Peyer's patch (tissue), 4 donors: ENCODE data around the gene NSRP1. TPM values are rescaled to one million over a fixed set of nuclear protein-coding genes. Genes with fewer than 3 reads are reported as not detected.

ENCODE experiments used
- DNase-seq, 3 donors: peaks; one replicate each; pipeline ENCODE4 v3.0.0-alpha.2; 2017 to 2019
- H3K27ac ChIP-seq, 4 donors: fragments of 200-600 bp; sonication (generic); one replicate each; pipeline ENCODE4 v1.5.1; 2016 to 2019
- H3K27me3 ChIP-seq, 2 donors: fragments of 200-600 bp; sonication (generic); one replicate each; pipeline ENCODE4 v1.5.1; 2019
- H3K36me3 ChIP-seq, 3 donors: fragments of 200-600 bp; sonication (generic); one replicate each; pipeline ENCODE4 v1.5.1; 2016 to 2019
- H3K4me1 ChIP-seq, 4 donors: fragments of 200-600 bp; sonication (generic); one replicate each; pipeline ENCODE4 v1.5.1; 2016 to 2019
- H3K4me3 ChIP-seq, 4 donors: fragments of 200-600 bp; sonication (generic); 1 replicate in 3 of 4; 2 replicates in 1 of 4; pipeline ENCODE4 v1.5.1; 2016 to 2019; ENCODE audit warnings: mild to moderate bottlenecking in 1 of 4
- H3K9me3 ChIP-seq, 4 donors: fragments of 200-600 bp; sonication (generic); one replicate each; pipeline ENCODE4 v1.5.1; 2016 to 2019; ENCODE audit warnings: mild to moderate bottlenecking in 1 of 4
- POLR2A ChIP-seq, 2 donors: fragments of 450-650 bp; IDR thresholded peaks; one replicate each; pipeline ENCODE4 v1.5.1; 2017; ENCODE audit warnings: antibody characterized with exemption in 2 of 2, mild to moderate bottlenecking in 2 of 2, moderate library complexity in 2 of 2
- total RNA-seq, 4 donors: library from RNA; depleted of rRNA; stranded (reverse); fragments of >200 nt; gene quantifications; one replicate each; pipeline ENCODE4 v1.1.0, GENCODE V29; 2016
- TF ChIP-seq, protein P1 (sequence below), 6 experiments: fragments of 450-650 bp in 4 of 6; fragments of 200-600 bp in 2 of 6; sonication (generic) in 1 of 6; IDR thresholded peaks; one replicate each; pipeline ENCODE4 v1.5.1; 2017 to 2019; ENCODE audit warnings: antibody characterized with exemption in 6 of 6, mild to moderate bottlenecking in 3 of 6, moderate library complexity in 1 of 6

The NSRP1 gene
- total RNA-seq, 4 donors from 2014 or later, result 16.5 to 134 (median 30.6) TPM

DNA sequence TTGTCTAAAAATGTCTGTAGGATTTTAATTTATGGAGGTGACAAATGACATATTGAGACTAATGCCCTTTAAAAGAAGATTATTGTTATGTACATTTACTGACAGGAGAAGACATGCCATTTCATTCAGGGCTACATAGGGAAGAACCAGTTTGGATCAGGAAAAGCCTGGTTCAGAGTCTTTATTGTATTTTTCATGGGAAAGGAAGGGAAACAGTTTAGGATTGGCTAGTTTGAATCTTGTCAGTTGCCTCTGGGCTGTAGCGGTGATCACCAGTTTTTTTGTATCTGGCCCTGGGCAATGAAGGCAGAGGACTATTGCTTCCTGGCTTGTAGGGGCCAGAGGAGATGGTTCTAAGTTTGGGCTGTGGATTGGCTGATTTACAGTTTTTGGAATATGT is 31.8 kb downstream of the NSRP1 start:
- Histone ChIP-seq H3K9me3 (no peaks in the 10 kb centered on the region), H3K27ac (no peak overlapping the region), H3K36me3 (no peaks in the 10 kb centered on the region), H3K27me3 (no peaks in the 10 kb centered on the region), H3K4me1 (no peaks in the 10 kb centered on the region), H3K4me3 (no peak overlapping the region)
- no peak for TF ChIP-seq POLR2A (IDR thresholded peaks at IDR 0.05)
- TF ChIP-seq, protein P1, sequence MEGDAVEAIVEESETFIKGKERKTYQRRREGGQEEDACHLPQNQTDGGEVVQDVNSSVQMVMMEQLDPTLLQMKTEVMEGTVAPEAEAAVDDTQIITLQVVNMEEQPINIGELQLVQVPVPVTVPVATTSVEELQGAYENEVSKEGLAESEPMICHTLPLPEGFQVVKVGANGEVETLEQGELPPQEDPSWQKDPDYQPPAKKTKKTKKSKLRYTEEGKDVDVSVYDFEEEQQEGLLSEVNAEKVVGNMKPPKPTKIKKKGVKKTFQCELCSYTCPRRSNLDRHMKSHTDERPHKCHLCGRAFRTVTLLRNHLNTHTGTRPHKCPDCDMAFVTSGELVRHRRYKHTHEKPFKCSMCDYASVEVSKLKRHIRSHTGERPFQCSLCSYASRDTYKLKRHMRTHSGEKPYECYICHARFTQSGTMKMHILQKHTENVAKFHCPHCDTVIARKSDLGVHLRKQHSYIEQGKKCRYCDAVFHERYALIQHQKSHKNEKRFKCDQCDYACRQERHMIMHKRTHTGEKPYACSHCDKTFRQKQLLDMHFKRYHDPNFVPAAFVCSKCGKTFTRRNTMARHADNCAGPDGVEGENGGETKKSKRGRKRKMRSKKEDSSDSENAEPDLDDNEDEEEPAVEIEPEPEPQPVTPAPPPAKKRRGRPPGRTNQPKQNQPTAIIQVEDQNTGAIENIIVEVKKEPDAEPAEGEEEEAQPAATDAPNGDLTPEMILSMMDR (IDR thresholded peaks at IDR 0.05), result no peak
- no peak for DNase-seq

DNA sequence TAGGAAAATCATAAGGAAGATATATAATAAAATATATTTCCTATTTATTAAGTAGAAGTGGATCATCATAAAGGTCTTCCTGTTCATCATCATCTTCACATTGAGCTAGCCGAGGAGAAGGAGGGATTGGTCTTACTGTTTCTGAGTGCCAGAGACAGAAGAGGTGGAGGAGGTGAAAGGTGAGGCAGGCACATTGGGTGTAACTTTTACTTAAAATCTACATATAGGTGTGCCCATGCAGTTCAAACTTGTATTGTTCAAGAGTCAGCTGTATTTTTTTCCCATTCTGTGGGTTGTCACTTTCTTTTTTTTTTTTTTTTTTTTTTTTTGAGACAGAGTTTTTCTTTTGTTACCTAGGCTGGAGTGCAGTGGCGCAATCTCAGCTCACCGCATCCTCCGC is 34.9 kb downstream of the NSRP1 start:
- no peak for TF ChIP-seq POLR2A (IDR thresholded peaks at IDR 0.05)
- TF ChIP-seq, protein P1 (IDR thresholded peaks at IDR 0.05), result no peak

DNA sequence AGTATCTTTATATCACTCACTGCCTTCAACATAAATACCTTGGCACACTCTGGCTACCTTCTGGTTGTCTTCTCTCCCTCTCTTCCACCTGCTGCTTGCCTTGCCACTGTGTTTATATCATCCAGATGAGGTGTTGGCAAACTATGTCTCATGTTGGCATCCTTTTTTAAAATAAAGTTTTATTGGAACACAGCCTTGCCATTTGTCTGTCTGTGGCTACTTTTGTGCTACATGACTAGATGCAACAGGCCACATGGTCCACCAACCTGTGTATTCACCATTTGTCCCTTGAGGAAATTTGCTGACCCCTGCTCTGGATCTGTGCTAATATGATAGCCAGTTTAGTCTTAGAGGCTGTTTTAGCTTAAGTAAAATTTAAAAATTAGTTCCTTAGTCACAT is 36.8 kb downstream of the NSRP1 start:
- no peak for DNase-seq
- TF ChIP-seq, protein P1 (IDR thresholded peaks at IDR 0.05), result no peak
- no peak for TF ChIP-seq POLR2A (IDR thresholded peaks at IDR 0.05)
- H3K4me1 ChIP-seq, result no peaks in the 10 kb centered on the region
- no peaks in the 10 kb centered on the region for H3K36me3 ChIP-seq
- H3K4me3 ChIP-seq, result no peak overlapping the region
- no peak overlapping the region for H3K27ac ChIP-seq
- no peaks in the 10 kb centered on the region for H3K27me3 ChIP-seq
- H3K9me3 ChIP-seq, result no peaks in the 10 kb centered on the region

More for the DNA sequence above, 34.9 kb downstream of the NSRP1 start:
- no peaks in the 10 kb centered on the region for H3K36me3 ChIP-seq
- H3K27ac ChIP-seq, result no peak overlapping the region
- no peaks in the 10 kb centered on the region for H3K9me3 ChIP-seq
- H3K4me1 ChIP-seq, result no peaks in the 10 kb centered on the region
- no peak overlapping the region for H3K4me3 ChIP-seq
- no peaks in the 10 kb centered on the region for H3K27me3 ChIP-seq
- no peak for DNase-seq

DNA sequence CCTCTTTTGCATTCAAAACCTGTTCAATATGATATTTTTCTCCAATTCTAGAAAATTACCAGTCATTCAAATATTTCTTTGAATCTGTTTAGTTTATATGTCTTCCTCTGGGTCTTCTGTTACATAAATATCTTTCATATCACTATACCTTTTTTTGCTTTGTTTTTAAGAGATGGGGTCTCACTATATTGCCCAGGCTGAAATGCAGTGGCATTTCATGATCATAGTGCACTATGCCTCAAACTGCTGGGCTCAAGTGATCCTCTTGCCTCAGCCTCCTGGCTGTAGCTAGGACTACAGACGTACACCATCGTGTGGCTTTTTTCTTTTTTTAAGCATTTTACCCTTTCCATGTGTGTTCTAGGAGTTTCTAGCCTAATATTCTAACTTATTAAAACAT is 38.8 kb downstream of the NSRP1 start:
- no peak for DNase-seq
- TF ChIP-seq, protein P1 (IDR thresholded peaks at IDR 0.05), result no peak
- TF ChIP-seq POLR2A (IDR thresholded peaks at IDR 0.05), result no peak
- Histone ChIP-seq H3K9me3 (no peaks in the 10 kb centered on the region), H3K36me3 (no peaks in the 10 kb centered on the region), H3K27ac (no peak overlapping the region), H3K4me1 (no peaks in the 10 kb centered on the region), H3K27me3 (no peaks in the 10 kb centered on the region), H3K4me3 (no peak overlapping the region)

DNA sequence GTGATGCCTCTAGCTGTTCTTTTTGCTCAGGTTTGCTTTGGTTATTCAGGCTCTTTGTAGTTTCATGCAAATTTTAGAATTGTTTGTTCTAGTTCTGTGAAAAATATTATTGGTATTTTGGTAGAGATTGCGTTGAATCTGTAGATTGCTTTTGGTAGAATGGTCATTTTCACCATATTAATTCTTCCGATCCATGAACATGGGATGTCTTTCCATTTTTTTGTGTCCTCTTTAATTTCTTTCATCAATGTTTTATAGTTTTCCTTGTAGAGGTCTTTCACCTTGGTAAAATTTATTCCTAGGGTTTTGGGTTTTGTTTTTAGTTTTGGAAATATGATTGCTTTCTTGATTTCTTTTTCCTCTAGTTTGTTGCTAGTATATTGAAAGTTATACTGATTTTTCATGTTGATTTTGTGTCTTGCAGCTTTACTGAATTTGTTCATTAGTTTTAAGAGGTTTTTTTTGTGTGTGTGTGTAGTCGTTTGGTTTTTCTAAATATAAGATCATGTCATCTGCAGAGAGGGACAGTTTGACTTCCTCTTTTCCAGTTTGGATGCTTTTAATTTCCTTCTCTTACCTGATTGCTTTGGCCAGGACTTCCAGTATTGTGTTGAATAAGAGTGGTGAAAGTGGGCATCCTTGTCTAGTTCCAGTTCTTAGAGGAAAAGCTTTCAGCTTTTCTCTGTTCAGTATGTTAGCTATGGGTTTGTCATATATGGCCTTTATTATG is 42.4 kb downstream of the NSRP1 start:
- no peak for DNase-seq
- peaks cover 0 to 8% (median 0%) of the 10 kb centered on the region in 3 donors for H3K36me3 ChIP-seq
- no peak overlapping the region for H3K27ac ChIP-seq
- no peak for TF ChIP-seq POLR2A (IDR thresholded peaks at IDR 0.05)
- TF ChIP-seq, protein P1 (IDR thresholded peaks at IDR 0.05), result no peak
- no peak overlapping the region for H3K4me3 ChIP-seq
- H3K9me3 ChIP-seq, result no peaks in the 10 kb centered on the region
- H3K4me1 ChIP-seq, result no peaks in the 10 kb centered on the region
- H3K27me3 ChIP-seq, result no peaks in the 10 kb centered on the region
